Measurements from ENCODE around the gene CAMP.

The CAMP gene

DNA sequence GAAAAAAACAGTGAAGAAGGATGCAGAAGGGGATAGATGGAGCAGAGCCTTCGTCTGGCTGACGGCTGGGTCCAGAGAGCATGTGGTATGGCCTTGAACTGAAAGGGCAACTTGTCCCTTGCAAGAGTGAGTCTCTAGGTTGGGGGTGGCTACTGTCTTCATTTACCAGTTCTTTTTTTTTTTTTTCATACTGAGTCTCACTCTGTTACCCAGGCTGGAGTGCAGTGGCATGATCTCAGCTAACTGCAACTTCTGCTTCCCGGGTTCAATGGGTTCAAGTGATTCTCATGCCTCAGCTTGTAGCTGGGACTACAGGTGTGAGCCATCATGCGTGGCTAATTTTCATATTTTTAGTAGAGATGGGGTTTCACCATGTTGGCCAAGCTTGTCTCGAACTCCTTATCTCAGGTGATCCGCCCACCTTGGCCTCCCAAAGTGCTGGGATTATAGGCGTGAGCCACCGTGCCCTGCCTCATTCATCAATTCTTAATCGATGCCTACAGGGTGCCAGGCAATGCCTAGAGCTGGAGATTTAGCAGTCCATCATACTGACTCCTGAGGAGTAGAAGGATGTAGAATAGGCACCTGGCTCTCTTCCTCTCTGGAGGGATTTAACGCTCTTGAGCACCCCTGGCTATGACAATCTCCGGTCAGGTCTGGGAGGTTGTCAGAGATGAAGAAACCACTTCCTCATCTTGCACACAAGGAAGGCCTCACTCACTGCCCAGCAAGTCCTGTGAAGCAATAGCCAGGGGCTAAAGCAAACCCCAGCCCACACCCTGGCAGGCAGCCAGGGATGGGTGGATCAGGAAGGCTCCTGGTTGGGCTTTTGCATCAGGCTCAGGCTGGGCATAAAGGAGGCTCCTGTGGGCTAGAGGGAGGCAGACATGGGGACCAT, at the start of gene CAMP:
Gene CAMP, plus strand, starts transcription at position 880 of the 898 bp plus-strand sequence. Its CDS starts 17 bp downstream, at position 897.
- Histone ChIP-seq H3K36me3 (ENCODE audit: control insufficient read depth, insufficient read depth, low read length) (no peaks in the 10 kb centered on the region), H3K27me3 (replicated peaks; ENCODE audit: control insufficient read depth, insufficient read depth, low read length) (no peaks in the 10 kb centered on the region), H3K4me3 (replicated peaks; ENCODE audit: low read depth, low read length) (no peak within 1 kb of the TSS)
- no peak for TF ChIP-seq CTCF (IDR thresholded peaks at IDR 0.05; ENCODE audit: insufficient read depth, low read length, poor library complexity, severe bottlenecking)
- DNase-seq (ENCODE audit: extremely low read depth, insufficient read length): peak; percentile 78

DNA sequence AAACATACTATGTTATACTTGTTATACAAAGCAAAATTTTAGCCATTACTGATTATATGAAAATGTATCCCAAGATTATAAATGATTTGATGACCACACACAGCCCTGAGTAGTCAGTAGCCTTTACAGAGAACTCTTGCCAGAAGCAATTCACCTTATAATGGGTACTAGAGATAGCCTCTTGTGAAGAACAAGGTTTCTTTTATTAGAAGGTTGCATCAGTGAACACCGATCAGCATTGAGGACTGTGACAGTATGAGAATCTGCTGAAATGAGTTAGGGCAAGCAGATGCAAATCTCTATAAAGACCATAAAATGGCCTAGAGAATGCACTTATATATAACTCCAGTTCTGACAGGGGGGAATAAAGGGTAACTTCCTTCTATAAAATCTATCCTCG, 45.2 kb upstream of the CAMP start:
- no peak for TF ChIP-seq CTCF (IDR thresholded peaks at IDR 0.05; ENCODE audit: insufficient read depth, low read length, poor library complexity, severe bottlenecking)
- Histone ChIP-seq H3K4me3 (replicated peaks; ENCODE audit: low read depth, low read length) (no peak overlapping the region), H3K27me3 (replicated peaks; ENCODE audit: control insufficient read depth, insufficient read depth, low read length) (no peaks in the 10 kb centered on the region), H3K36me3 (ENCODE audit: control insufficient read depth, insufficient read depth, low read length) (peaks cover 29% of the 10 kb centered on the region)
- DNase-seq (ENCODE audit: extremely low read depth, insufficient read length): no peak

- Histone ChIP-seq H3K36me3 (ENCODE audit: control insufficient read depth, insufficient read depth, low read length) (peaks cover 23% of the 10 kb centered on the region), H3K4me3 (replicated peaks; ENCODE audit: low read depth, low read length) (no peak overlapping the region), H3K27me3 (replicated peaks; ENCODE audit: control insufficient read depth, insufficient read depth, low read length) (no peaks in the 10 kb centered on the region)
- no peak for DNase-seq (ENCODE audit: extremely low read depth, insufficient read length)
- no peak for TF ChIP-seq CTCF (IDR thresholded peaks at IDR 0.05; ENCODE audit: insufficient read depth, low read length, poor library complexity, severe bottlenecking)
Observed at GRCh38 chr3:48180021-48180420, 43.3 kb upstream of the CAMP start.

DNA sequence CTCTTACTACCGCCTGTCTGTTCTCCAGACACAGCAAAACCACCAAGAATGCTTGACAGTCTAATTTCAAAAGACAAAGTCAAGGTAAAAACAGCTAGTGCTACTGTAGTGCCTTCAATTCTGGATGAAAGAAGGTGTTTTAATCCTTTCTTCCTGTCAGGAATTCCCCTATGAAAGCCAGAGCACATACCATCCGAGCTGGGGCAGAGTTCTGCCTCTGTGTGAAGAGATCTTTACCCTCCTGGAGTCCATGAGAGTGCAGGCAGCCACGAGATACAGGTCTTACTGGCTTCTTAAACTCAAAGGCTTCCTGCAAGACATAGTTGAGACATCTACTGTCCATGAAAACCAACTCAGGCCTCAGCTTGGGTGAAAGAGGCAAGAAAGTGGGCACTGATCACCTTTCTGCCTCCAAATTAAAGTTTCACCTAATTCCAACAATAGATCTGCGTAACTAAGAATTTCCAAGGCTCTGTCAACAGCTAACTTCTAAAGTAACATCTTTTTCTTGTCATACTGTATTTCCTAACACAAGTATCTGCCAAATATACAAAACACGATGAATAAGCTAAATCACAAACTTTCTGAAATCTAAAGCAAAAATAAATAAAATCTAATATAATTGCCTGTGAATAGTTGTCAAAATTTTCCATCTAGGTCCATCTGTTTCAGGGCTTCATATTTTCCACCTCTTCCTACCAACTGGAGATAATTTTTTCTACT, 42.6 kb upstream of the CAMP start:
- H3K4me3 ChIP-seq (replicated peaks; ENCODE audit: low read depth, low read length): no peak overlapping the region
- no peak for TF ChIP-seq CTCF (IDR thresholded peaks at IDR 0.05; ENCODE audit: insufficient read depth, low read length, poor library complexity, severe bottlenecking)
- no peak for DNase-seq (ENCODE audit: extremely low read depth, insufficient read length)
- H3K36me3 ChIP-seq (ENCODE audit: control insufficient read depth, insufficient read depth, low read length): peaks cover 23% of the 10 kb centered on the region
- H3K27me3 ChIP-seq (replicated peaks; ENCODE audit: control insufficient read depth, insufficient read depth, low read length): no peaks in the 10 kb centered on the region

- H3K4me3 ChIP-seq (replicated peaks; ENCODE audit: low read depth, low read length): no peak overlapping the region
- no peaks in the 10 kb centered on the region for H3K27me3 ChIP-seq (replicated peaks; ENCODE audit: control insufficient read depth, insufficient read depth, low read length)
- no peak for TF ChIP-seq CTCF (IDR thresholded peaks at IDR 0.05; ENCODE audit: insufficient read depth, low read length, poor library complexity, severe bottlenecking)
- DNase-seq (ENCODE audit: extremely low read depth, insufficient read length): no peak
- H3K36me3 ChIP-seq (ENCODE audit: control insufficient read depth, insufficient read depth, low read length): peaks cover 18% of the 10 kb centered on the region
Observed at GRCh38 chr3:48184299-48184698, 39.0 kb upstream of the CAMP start.

All from GM06990 (cell line).